Testis (tissue), 2 donors: Measurements from ENCODE around the gene ZNF213.

Experiments used
- POLR2A ChIP-seq: fragments of 450-650 bp; IDR thresholded peaks from one replicate; pipeline ENCODE4 v1.6.1; 2017; ENCODE audit warnings: antibody characterized with exemption, mild to moderate bottlenecking, moderate library complexity
- TF ChIP-seq, protein P1 (sequence below), 3 experiments: fragments of 450-650 bp in 2 of 3; fragments of 200-600 bp in 1 of 3; sonication (generic) in 1 of 3; IDR thresholded peaks; one replicate each; pipeline ENCODE4 v1.5.1; 2016 to 2019; ENCODE audit warnings: antibody characterized with exemption in 3 of 3, mild to moderate bottlenecking in 2 of 3, moderate library complexity in 1 of 3

DNA sequence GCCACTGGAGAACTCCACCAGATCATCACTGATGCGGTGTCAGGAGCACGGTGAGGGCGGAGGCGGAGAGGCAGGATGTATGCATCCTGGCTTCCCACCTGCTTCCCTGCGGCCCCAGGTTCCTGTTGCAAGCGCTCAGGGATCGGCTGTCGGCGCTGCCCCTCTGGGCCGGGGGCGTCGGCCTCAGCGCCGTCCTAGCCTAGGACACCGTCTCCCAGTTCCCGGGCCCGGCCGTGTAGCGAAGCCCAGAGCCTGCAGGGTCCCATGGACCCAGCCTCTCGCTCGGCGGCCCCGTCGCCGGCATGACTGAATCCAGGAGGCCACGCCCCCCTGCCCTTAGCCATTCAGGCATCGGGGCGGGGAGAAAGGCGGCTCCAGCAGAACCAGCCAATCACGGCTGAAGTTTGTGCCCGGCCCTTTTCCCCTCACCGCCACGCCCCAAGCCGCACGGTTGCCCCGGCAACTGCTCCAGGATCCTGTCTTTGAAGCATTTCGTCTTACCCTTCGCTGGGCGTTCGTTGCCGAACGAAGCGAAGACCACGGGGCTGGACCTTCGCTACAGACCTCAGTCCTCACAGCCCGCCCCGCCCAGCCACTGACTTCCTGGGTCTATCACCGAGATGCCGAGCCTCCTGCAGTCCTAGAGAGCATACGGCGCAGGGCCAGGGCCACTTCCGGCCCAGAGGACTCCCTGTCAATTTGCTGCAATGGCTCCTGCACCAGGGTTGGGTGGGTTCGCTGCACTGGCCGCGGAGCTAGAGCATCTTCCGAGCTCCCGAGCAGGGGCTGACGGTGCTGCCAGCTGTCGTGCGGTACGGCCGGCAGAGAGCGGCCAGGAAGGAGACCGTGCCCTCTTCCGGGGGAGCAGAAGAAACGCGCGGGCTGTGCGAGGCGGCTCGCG lies 10.6 kb upstream of the ZNF213 start:
- TF ChIP-seq, protein P1, sequence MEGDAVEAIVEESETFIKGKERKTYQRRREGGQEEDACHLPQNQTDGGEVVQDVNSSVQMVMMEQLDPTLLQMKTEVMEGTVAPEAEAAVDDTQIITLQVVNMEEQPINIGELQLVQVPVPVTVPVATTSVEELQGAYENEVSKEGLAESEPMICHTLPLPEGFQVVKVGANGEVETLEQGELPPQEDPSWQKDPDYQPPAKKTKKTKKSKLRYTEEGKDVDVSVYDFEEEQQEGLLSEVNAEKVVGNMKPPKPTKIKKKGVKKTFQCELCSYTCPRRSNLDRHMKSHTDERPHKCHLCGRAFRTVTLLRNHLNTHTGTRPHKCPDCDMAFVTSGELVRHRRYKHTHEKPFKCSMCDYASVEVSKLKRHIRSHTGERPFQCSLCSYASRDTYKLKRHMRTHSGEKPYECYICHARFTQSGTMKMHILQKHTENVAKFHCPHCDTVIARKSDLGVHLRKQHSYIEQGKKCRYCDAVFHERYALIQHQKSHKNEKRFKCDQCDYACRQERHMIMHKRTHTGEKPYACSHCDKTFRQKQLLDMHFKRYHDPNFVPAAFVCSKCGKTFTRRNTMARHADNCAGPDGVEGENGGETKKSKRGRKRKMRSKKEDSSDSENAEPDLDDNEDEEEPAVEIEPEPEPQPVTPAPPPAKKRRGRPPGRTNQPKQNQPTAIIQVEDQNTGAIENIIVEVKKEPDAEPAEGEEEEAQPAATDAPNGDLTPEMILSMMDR (IDR thresholded peaks at IDR 0.05): no peak
- TF ChIP-seq POLR2A: no peak
